ENCODE data around the gene RASGRP2.
"Not testable (repeated sequence)": the region's sequence is repeated elsewhere in the genome, so short reads cannot be mapped to it uniquely, and the experiment has no call there.

The RASGRP2 gene

GRCh38 chr11:64718084-64718779 is 25.7 kb downstream of the RASGRP2 start:
- DNase-seq, result no peak

- no peak for DNase-seq
These were observed 26.7 kb downstream of the RASGRP2 start for GRCh38 chr11:64717268-64717578.

- DNase-seq, result no peak
These were observed 27.3 kb downstream of the RASGRP2 start for GRCh38 chr11:64716473-64717267.

DNA sequence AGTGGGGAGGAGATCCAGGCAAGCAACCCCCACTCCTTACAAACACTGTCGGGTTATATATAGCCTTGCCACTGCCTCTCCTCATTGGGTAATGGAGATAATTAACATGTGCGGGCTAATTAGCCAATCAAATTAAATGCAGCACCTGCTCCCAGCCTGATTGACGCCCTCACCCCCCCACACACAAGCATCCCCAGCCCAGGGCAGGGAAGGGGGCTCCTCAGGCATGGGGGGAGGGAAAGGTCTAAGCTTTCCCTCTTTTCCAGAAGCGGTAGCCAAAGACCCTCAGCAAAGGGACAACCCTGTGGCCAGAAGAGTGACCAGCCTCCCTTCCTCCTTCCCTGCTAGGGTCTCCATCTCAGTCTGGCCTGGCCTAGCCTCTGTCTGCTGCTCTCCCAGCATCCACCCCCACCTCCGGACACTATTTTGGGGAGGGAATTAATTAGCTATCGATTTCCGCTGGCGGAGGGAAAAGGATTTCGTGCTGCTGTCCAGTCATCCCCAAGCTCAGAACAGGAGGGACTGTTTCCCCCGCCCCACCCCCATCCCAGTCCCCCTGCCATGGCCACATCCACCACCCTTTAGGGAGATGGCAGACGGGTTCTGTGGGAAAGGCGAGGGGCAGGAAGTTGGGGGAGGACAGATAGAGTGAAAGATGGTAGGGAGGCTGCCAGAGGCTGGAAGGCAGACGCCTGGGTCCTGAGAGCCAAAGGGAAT is 28.0 kb downstream of the RASGRP2 start:
- no peak for DNase-seq

DNA sequence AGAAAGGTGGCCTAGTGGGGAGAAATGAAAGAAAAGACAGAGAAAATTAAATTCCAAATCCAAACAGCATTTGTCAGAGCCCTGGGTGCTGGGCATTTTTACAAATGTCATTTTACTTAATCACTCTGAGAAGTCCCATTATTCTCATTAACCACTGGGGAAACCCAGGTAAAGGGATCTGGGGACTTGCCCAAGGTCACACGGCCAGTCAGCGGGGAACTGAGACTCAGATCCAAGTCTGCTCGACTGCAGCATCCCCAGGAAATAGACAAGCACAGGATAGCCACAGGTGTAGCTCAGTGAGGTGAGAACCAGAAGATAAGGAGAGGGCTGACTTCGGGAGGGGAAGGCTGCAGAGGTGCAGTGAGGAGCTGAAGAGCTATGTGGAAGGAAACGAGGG is 28.8 kb downstream of the RASGRP2 start:
- no peak for DNase-seq

- DNase-seq, result no peak
These were observed 29.3 kb downstream of the RASGRP2 start for GRCh38 chr11:64714666-64715065.

- no peak for DNase-seq
These were observed 30.1 kb downstream of the RASGRP2 start for GRCh38 chr11:64713781-64714363.

GRCh38 chr11:64713016-64713707 is 30.8 kb downstream of the RASGRP2 start:
- peak; percentile 43 for DNase-seq

GRCh38 chr11:64712430-64713015 is 31.4 kb downstream of the RASGRP2 start:
- DNase-seq, result no peak

DNA sequence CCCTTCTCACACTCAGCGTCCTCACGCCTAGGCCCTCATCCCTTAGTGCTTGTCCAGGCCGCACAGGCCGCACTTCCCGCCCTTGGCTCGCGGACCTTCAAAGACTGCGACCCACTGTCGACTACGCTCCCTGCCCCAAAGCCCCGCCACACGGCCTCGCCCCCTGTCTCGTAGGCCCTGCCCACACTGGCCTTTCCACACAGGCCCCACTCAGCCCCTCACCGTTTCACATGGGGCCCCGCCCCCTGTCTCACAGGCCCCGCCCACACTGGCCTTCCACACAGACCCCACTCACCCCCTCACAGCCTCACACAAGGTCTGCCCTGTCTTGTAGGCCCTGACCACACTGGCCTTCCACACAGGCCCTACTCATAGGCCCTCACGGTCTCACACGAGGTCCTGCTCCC is 32.0 kb downstream of the RASGRP2 start:
- DNase-seq, result no peak

GRCh38 chr11:64711138-64711955 is 32.6 kb downstream of the RASGRP2 start:
- DNase-seq, result no peak

DNA sequence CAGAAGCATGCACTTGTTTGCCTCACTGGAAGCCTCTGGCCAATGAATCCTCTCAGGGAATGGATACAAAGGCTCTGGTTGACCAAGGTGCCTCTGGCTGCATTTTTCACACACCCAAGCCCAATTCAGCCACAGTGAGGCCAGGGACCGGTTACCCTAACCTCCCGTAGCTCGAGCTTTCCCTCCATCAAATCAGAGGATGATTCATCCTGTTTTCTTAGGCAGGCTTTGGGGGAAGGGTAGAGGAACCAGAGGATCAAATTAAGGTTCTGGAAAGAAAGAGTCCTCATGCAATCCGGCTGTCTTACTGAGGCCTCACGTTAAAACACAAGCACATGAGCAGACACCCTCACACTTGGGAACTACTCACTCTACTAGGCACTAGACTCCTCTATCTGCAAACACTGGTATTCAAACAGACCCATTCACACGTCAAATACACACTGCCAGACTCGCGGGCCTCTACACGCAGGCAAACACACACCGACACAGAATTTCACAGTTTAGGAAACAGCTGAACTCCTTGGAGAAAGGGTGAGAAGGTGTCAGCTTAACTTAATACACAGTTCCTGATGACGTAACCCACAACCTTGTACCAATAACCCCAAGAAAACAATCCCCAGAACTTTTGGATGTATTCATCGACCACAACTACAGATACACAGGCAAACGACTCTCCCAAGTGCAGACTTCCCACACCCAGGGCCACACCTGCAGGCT is 33.4 kb downstream of the RASGRP2 start:
- peak; percentile 62 for DNase-seq

DNA sequence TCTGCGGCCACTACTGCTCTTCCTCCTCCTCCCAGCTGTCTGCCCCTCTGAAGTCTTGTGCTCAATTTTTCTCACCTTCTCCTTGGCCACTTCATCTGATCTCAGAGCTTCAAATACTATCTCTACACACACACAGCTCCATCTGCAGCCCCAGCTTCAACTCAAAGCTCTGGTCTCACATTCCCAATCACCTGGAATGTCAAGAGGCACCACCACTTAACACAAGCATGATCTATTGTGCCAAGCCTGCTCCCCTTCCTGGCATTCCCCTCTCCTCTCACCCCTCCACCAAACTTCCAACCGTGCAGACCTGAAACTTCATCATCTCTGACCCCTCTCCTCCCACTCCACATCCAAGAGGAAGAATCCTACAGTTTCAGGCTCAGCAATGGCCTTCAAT is 38.4 kb downstream of the RASGRP2 start:
- no peak for DNase-seq

GRCh38 chr11:64703048-64703447 is 40.9 kb downstream of the RASGRP2 start:
- DNase-seq, result no peak

DNA sequence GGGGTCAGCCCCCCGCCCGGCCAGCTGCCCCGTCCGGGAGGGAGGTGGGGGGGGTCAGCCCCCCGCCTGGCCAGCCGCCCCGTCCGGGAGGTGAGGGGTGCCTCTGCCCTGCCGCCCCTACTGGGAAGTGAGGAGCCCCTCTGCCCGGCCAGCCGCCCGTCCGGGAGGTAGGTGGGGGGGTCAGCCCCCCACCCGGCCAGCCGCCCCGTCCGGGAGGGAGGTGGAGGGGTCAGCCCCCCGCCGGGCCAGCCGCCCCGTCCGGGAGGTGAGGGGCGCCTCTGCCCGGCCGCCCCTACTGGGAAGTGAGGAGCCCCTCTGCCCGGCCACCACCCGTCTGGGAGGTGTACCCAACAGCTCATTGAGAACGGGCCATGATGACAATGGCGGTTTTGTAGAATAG is 42.0 kb downstream of the RASGRP2 start:
- DNase-seq, result not testable (repeated sequence)

GRCh38 chr11:64698427-64698826 is 45.5 kb downstream of the RASGRP2 start:
- DNase-seq, result no peak

GRCh38 chr11:64697663-64698375 is 46.1 kb downstream of the RASGRP2 start:
- no peak for DNase-seq

DNA sequence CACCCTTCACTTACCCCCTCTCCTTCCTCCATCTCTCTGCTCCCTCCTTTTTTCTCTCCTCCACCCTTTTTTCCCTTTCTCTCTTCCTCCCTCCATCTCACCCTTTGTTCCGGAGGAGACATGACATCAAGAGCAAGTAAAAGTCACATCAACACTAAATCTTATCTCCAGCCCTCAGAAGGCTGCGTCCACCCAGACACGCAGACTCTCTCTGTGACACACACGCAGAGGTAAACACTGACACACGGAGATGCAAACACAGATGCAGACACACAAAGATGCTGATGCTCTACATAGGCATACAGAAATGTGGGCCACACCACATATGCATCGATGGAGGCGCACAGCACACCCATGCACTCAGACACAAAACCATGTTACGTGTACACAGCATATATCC is 47.9 kb downstream of the RASGRP2 start:
- no peak for DNase-seq

GRCh38 chr11:64695548-64695947 is 48.4 kb downstream of the RASGRP2 start:
- no peak for DNase-seq

DNA sequence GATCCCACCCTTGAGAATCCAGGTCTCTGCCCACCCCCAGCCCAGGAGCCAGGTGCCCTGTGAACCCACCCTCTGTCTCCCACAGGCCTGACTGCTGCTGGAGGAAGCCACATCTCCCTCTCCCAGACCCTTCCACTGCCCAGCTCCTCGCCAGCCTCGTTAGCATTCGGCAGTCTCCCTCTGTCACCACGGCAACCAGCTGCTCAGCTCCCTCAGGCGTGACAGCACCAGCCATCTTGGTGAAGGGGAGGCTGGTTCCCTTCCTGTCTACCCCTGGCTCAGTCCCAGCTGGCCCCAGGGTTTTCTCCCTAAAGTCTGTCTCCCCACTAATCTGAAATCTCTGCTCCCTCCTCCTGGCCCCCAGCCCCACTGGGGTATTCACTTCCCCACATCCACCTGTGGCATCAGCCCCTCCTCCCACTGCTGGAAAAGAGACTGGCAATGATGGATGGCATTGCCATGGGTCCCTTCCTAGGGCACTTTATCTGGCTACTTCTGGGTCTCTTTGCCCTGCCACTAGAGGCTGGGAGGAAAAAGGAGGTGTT is 49.0 kb downstream of the RASGRP2 start:
- no peak for DNase-seq

Measured in fibroblast of skin of back (primary cell).